Sigmoid colon (tissue), 4 donors: ENCODE measurements around the gene R3HCC1L.

Experiments used
- CTCF ChIP-seq, 4 experiments: fragments of 450-650 bp in 3 of 4; fragments of 200-600 bp in 1 of 4; IDR thresholded peaks; one replicate each; pipeline ENCODE4 v1.5.1; 2016 to 2019; ENCODE audit warnings: antibody characterized with exemption in 4 of 4, mild to moderate bottlenecking in 3 of 4, moderate library complexity in 2 of 4
- EP300 ChIP-seq, 4 donors: sonication (generic); formaldehyde crosslinking; IDR thresholded peaks; one replicate each; pipeline ENCODE4 v1.6.1; 2017; ENCODE audit warnings: antibody characterized with exemption in 4 of 4

GRCh38 chr10:98292971-98293370, 158.5 kb downstream of the R3HCC1L start:
- TF ChIP-seq EP300 (IDR thresholded peaks at IDR 0.05) (no peak), CTCF (IDR thresholded peaks at IDR 0.05) (no peak)
